HK-2 (cell line): ENCODE measurements around the gene KIAA1755.

Experiments
- DNase-seq: peaks from one replicate; pipeline ENCODE4 v3.0.0-alpha.2; 2018; ENCODE audit not compliant: unreplicated experiment

KIAA1755 gene

DNA sequence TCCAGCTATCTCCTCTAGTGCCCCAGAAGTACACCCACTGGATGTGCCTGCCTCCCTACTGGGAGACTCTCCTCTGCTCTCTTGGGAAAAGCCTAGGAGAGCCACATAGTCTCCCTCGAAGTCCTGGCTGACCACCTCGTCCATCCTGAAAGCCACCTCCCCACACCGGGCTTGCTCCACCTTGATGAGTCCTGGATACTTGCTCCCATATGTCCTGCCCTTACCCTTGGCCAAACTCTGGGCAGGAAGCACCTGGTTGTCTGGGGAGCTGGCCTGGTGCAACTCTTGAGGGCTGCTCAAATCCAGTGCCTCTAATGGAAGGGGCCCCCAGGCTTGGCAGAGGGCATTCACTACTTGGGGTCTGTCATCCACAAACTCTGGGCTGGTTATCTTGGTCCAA is 19.3 kb downstream of the KIAA1755 start:
- no peak for DNase-seq

DNA sequence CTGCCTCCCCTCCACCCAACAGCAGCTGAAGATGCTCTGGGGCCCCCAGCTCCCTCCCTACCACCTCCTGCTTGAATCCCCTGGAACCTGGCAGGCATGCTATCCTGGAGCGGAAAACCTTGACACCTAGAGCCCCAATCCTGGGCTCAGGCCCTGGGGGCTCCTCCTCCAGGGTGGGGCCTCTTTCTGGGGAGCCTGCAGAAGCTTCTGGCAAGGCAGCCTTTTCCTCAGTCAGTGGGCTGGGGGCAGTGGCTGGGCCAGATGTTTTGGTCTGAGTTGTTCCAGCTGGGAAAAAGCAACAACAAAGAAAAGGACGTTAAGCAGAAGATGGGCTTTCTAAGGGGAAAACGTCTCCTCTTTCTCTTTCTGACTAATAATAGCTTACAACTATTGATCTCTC is 21.1 kb downstream of the KIAA1755 start:
- no peak for DNase-seq

DNA sequence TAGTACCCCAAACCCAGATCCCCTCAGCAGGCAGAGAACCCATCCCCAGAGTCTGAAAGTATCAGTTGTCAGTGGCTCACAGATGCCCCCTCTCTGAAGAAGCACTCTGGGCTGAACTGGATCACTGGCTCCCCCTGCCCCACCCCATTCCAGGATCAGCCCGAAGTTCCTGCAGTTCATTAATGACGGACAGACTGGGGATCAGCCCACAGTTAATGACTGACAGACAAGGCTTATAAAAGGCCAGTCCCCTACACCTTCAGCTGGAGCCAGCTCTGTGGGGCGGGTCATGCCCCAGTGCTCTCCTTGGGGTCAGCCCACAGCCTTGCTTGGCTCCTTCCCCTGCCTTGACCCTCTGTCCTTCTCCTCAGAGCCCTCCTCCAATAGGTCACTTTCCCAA is 21.7 kb downstream of the KIAA1755 start:
- DNase-seq: no peak

DNA sequence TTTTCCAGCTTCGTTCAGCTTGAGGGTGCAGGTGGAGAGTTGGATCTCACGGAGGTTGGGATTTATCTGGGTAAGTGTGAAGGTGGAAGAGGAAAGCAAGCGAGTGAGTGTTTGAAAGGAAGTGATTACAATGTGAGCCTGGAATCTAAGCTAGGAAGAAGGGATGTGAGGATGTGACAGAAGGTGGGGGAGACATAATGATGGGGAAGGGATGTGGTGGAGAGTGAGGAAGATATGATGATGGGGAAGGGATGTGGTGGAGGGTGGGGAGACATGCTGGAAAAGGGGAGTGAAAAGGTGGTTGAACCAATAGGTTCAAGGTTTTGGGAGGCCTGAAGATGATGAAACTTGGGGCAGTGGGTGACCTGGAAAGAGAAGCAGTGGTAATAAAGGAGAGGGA is 23.2 kb downstream of the KIAA1755 start:
- DNase-seq: no peak

DNA sequence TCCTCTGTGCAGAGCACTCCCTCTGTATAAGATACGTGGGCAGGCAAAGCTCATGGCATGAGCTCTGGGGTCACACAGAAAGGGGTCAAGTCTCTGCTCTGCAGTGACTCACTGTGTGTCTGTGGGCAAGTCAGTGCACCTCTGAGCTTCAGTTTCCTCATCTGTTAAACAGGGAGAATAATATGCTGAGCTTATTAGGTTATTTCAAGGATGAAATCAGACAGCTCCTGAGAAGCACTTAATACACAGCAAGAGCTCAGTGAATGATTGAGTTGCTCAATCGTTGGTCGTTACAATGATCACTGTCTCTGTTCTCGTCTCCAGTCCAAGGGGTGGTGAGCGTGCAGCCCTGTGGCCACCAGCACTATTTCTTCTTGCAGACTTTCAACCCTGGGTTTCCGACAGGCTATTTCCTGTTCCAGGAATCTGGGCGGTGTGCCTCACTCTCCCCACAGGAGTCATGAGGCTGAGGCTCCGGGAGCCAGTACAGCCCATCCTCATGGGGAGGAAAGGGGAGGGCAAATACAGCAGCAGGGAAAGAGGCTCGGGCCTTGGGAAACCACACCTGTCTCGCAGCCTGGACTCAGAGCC is 28.9 kb downstream of the KIAA1755 start:
- DNase-seq: no peak

DNA sequence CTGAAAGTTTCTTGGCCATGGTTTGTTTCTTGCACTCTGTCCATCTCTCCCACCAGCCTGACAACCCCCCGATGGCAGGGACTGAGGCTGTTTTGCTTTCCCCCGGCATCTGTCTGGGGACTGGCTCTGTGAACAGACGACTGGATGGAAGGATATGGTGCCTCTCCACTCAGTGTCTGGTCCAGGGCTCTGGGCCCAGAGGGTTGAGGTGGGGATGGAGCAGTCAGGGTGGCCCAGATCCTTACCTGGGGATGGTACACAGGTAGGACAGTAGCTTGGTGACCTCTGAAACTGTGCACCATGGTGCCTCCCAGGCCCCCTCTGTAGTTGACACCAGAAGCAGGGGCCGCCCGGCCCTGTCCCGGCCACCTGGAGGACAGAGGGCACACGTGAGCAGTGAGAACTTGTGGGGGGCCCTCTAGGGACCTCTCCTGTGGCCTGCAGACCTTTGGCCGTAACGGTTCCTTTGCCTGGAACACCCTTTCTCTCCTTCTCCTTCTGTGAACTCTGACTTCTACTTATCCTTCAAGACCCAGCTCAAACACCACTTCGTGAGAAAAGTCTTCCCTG is 29.5 kb downstream of the KIAA1755 start:
- DNase-seq: no peak

DNA sequence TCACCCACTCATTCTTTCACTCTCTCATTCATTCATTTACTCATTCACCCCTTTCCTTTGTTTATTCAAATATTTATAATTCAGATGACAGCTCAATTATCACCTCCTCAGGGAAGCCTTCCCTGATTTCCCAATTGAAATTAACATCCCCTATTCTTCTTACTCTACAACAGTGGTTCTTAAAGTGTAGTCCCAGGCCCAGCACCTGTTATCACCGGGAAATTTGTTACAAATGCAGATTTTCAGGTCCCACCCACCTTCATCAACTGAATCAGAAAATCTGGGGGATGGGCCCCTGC is 30.3 kb downstream of the KIAA1755 start:
- no peak for DNase-seq

DNA sequence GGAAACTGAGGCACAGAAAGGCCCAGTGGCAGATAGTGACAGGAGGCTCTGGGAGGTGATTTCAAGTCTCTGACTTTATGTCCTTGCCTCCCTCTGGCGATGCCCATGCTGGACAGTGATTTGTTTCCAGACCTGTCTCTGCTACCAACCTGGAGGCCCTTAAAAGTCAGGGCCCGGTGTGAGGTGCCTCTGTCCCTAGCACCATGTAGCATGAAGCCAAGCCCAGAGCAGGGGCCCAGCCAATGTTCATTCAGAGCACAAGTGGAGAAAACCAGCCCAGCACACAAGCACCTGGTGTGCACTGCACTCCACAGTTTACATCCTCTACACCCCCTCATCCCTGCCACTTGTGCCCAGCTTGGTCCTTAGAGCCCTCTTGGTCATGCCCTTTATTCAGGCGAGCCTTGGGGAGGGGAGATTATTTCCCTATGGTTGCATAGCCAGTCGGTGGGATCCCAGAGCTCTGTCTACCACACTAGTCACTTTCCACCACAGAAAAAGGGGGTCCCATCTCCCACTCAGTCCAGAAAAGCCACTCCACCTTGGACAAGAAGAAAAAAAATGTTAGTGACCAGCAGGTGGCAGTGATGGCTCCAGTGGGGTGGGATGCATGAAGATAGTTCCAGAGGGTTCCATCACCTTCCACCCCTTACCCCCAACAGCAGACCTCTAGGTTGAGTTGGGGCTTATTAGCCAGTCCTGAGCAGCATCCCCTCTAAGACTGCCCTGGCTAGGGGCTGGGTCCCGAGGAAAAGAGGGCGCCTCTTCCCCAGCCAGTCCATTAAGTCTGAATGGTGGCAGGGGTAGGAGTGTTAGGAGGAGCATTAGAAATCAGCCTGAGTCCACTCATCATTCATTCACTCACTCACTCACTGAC is 30.9 kb downstream of the KIAA1755 start:
- DNase-seq: no peak

DNA sequence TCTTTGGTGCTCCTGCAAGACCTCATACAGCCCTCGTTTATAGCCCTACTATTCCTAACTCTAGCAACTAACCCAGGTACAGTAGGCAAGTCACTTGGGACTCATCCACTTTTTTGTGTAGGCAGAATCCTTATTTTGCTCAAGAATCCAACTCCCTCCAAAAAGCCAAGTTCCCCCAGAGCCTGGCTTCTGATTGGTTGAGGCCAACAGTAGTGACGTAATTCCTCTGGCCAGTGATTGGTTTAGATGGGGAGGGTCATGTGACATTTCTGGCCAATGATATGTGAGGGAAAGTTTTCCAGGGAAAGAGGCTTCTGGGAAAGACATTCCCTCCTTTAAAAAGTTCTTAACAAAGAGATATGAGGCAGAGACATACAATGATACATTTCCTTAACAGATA is 32.1 kb downstream of the KIAA1755 start:
- DNase-seq: no peak

DNA sequence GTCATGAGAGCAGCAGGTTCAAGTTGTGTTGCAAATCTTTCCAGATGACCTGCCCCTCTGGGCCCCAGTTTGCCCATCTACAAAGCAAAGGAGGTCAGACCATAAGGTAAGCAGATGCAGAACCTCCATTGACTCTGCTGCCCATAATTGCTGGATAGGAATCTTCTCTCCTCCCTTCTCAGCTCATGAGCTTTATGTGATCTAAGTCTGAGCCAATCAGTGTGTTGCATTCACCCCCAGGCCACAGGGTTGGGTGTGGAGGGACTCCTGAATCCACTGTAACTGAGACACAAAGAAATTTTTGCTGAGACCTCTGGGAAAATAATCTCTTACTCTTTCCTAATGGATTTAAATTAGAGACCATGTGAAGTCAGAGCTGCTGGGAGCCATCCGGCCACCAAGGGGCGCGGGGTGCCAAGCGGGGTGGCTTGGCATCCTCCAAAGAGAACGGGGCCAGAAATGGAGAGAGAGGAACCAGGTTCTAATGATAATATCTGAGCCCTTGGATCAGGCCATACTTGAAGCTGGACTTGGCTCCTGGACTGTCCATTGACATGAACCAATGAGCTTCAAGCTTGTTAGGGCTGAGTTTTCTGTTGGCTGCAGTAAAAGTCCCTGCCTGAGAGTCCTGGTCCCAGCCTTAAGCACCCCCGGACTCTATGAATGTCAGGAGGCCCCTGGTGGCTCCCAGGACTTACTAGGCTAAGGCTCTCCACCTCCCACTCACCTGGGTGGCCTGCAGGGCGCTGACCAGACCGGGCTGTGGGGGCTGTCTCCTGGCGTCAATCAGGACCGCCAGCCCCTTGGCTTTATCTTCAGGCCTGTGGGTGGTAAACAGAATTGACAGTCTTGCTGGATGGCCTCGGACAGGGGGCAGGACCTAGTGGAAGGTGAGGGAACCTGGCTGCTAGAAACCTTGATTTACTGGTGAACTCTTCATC is 32.8 kb downstream of the KIAA1755 start:
- DNase-seq: no peak

DNA sequence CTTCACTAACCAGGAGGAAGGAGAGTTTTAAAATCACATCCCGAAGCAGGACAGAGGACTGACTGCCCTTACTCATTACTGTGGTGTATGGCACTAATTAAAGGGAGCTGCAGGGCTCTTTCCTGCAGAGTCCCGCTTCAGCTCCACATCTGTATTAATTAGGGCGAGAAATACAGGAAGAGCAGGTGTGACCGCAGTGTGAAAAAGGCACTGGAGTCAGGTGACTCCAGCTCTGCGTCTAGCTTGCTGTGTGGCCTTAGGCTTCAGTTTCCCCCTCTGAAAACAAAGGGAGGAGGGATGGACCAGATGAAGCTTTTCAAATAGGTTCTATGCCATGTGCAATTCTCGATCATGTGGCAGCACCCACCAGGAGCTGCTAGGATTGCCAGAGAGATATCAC is 34.0 kb downstream of the KIAA1755 start:
- no peak for DNase-seq

DNA sequence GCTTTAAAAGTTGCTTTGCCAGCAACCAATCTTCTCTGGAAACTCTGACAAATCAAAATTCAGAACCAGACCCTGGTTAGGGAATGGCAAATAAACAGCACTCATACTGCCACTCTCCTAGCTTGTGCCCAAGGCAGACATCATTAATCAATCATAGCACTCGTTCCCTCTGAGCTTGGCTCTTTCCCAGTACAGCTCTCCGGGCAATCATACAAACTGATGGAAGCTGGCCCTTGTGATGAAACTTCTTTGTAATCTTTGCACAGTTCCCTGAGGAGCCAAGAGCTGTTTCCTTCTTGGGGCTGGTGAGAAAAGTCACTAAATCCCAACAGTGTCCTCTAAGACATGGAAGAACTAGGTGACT is 34.7 kb downstream of the KIAA1755 start:
- no peak for DNase-seq

DNA sequence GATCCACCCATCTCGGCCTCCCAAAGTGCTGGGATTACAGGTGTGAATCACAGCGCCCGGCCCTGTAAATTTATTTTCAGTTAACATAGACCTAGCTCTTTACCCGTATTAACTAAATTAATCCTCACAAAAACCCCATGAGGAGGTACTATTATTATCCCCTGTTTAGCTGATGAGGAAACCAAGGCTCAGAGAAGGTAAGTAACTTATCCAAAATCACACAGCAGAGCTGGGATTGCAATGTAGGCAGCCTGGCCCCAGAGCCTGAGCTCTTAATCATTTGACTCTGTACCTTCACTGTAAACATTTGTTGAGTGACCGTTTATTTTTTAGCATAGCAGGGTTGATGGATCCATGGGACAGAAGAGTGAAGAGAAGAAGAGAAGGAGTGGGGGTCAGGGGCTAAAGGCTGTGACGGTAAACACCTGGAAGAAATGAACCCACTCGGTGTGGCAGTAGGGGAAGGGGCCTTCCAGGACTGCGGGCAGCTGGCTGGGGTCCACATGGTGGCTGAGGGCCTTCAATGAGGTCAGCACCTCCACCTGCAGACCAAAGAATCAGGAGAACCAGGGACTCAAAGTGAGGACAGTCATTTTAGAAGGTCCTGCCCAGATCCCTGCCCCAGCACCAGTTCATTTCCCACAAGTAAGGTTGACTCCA is 35.2 kb downstream of the KIAA1755 start:
- no peak for DNase-seq

DNA sequence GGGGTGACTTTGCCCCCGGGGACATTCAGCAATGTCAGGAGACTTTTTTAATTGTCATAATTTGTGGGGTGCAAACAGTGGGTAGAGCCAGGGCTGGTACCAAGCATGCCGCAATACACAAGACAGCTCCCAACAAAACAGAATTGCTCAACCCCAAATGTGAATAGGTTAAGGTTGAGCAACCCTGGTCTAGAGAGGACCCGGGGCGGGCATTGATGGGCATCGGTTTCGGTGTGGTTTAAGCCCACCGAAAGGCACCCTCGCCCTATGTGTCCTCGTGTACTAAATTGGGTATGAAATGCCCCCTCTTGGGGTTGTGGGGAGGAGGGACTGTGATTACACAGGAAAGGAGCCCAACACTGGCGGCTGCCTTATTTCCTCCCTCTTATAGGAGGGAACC is 36.0 kb downstream of the KIAA1755 start:
- no peak for DNase-seq

DNA sequence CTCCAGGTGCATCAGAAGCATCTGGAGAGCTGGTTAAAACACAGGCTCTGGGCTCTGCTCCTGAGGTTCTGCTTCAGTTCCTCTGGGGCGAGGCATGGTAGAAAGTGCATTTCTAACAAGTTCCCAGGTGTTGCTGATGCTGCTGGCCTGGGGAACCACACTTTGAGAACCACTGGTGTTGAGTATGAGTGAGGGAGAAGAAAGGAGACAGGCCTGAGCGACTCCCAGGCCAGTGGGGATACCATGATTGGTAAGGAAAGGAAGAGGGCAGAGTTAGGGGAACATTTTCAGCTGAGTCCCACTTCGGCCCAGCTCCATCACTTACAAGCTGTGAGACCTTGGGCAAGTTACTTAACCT is 36.8 kb downstream of the KIAA1755 start:
- no peak for DNase-seq

DNA sequence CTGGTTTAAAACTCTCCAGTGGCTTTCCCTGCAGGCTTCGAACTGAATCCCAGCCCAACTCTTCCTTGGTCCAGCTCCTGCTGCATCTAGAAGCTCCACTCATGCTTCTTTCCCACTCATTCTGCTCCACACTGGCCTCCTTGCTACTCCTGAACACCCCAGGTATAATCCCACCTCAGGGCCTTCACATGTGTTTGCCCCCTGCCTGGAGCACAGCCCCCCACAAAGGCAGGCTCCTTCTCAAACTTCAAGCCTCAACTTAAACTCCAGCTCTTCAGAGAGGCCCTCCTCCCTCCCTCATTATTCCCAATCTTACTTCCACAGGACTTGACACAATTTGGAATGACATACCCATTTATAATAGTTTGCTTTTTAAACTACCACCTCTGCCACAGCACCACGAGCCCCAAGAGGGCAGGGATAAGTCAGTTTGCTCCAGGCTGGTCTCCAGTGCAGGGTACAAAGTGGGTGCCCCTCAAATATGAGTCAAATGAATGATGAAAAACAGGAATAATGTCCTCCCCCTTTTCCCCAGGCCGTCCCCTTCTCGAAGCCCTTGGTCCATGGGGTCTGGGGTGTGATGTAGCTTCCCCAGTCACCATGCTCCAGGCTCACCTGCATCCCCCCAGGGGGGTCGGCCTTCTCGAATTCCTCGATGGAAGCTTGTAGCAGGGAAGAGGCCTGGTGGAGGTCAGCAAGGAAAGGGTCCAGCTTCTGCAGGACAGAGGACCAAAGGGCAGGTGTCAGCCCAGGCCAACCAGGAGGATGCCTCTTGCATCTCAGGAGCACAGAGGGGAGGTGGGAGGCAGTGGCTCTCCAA is 37.4 kb downstream of the KIAA1755 start:
- DNase-seq: no peak

DNA sequence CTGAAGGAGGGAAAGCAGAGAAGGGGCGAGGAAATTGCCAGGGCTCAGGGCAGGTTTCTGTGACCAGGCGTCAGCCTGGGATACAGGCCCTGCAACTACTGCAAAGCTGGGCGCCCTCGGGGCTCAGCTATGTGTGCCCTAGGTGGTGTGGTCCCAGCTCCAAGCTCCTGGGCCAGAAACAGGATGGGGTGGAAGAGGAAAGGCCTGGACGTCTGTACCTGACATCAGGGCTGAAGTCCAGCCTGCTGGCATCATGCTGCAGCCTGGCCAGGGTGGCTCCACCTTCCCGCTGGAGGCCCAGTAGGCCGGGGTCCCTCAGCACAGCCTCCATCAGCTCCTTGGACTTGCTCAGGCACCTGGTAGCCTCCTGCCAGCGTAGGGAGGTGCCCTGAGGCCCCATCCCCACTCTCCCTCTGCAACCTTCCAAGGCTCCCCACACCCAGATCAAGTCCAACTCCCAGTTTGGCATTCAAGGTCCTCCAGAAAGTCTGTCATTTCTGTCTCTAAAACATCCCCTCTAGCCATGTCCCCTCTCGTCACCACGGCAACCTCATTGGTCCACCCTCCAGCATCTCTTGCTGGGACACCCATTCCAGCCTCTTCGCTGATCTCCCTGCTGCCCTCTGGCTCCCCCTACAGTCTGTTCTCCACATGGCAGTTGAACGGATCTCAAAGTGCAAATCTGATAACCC is 38.2 kb downstream of the KIAA1755 start:
- peak; percentile 84 for DNase-seq

DNA sequence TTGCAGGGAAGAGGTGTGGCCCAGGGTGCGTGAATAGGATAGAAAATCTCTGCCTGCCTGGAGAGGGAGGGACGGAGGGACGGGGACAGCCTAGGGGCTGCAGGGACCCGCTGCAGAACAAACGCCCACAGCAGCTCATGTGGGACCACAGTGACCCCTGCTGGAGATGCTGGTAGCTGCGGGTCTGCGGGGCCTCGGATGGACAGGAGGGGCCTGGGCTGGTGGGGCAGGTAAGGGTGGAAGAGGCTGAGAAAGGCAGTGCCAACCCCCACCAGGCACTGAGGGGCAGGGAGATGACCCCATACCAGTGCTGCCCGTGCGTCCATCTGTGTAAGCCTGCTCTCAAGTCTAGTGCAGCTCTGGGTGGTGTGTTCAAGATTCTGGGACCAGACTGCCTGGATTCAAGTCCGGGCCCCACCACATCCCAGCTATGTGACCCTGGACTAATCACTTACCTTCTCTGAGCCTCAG is 39.4 kb downstream of the KIAA1755 start:
- peak; percentile 91 for DNase-seq

DNA sequence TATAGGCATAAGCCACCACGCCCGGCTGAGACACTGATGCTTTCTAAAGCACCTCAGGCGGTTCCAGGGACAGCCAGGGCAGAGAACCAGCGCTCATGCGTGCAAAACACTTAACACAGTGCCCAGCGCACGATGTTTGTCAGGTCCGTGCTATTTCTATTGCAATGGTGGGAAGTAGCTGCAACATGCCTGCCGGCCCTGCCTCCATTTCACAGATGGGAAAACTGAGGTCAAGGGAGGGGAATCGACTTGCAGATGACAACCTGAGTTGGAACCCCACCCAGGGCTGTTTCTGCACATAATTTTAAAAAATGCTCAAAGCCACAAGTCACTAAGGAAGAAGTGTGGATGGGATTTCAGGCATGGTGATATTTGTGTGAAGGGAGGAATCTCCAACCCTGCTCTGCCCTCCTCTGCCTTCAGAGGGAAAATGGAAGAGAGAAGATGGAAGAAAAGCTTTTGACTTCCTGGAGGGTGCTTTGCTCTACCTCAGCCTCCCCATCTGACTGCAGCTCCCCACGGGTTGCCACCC is 39.9 kb downstream of the KIAA1755 start:
- no peak for DNase-seq
